ENCODE results near the gene GRB10. TPM values are rescaled to one million over a fixed set of nuclear protein-coding genes. Genes with fewer than 3 reads are reported as not detected.

GRB10 gene
- total RNA-seq, 1 donor from 2014 or later: 33.9 TPM

GRCh38 chr7:50748472-50748871, 34.2 kb downstream of the GRB10 start:
- Histone ChIP-seq H2AFZ (replicated peaks) (no peak overlapping the region), H3K9ac (no peak overlapping the region), H3K36me3 (no peaks in the 10 kb centered on the region), H3K27me3 (no peaks in the 10 kb centered on the region), H3K79me2 (ENCODE audit: low read depth) (peaks cover 11% of the 10 kb centered on the region), H3K4me2 (no peak overlapping the region), H3K4me1 (peaks cover 5% of the 10 kb centered on the region), H3F3A (ENCODE audit: low read depth) (no peaks in the 10 kb centered on the region), H4K20me1 (ENCODE audit: low read depth) (peaks cover 2% of the 10 kb centered on the region), H3K4me3 (no peak overlapping the region), H3K27ac (no peak overlapping the region), H3K9me3 (ENCODE audit: low read depth) (no peaks in the 10 kb centered on the region)
- Mint-ChIP-seq H3K9me3 (peaks cover 28% of the 10 kb centered on the region), H3K4me3 (no peak overlapping the region), H3K27me3 (ENCODE audit: insufficient read depth, low read depth) (peaks cover 6% of the 10 kb centered on the region), H3K36me3 (peaks cover 76% of the 10 kb centered on the region), H3K27ac (no peak overlapping the region), H3K4me1 (peaks cover 3% of the 10 kb centered on the region)
- no peak for DNase-seq (ENCODE audit: low spot score)
- TF ChIP-seq EZH2 (IDR thresholded peaks at IDR 0.05): no peak
- no peak for TF ChIP-seq CTCF (IDR thresholded peaks at IDR 0.05)
- TF ChIP-seq EZH2phosphoT487 (IDR thresholded peaks at IDR 0.05): no peak

- Histone ChIP-seq H3K27me3 (no peaks in the 10 kb centered on the region), H3K9me3 (ENCODE audit: low read depth) (no peaks in the 10 kb centered on the region), H3K4me2 (no peak overlapping the region), H3K9ac (no peak overlapping the region), H3K36me3 (no peaks in the 10 kb centered on the region), H3K4me1 (peaks cover 8% of the 10 kb centered on the region), H2AFZ (replicated peaks) (no peak overlapping the region), H3K79me2 (ENCODE audit: low read depth) (peaks cover 23% of the 10 kb centered on the region), H4K20me1 (ENCODE audit: low read depth) (no peaks in the 10 kb centered on the region), H3F3A (ENCODE audit: low read depth) (no peaks in the 10 kb centered on the region), H3K4me3 (no peak overlapping the region), H3K27ac (no peak overlapping the region)
- no peak for DNase-seq (ENCODE audit: low spot score)
- Mint-ChIP-seq H3K36me3 (peaks cover 66% of the 10 kb centered on the region), H3K4me1 (peaks cover 2% of the 10 kb centered on the region), H3K27ac (no peak overlapping the region), H3K9me3 (peaks cover 24% of the 10 kb centered on the region), H3K27me3 (ENCODE audit: insufficient read depth, low read depth) (peaks cover 2% of the 10 kb centered on the region), H3K4me3 (no peak overlapping the region)
- TF ChIP-seq CTCF (IDR thresholded peaks at IDR 0.05) (no peak), EZH2 (IDR thresholded peaks at IDR 0.05) (no peak), EZH2phosphoT487 (IDR thresholded peaks at IDR 0.05) (no peak)
These were observed 36.9 kb downstream of the GRB10 start for GRCh38 chr7:50745835-50746234.

GRCh38 chr7:50745336-50745735, 37.4 kb downstream of the GRB10 start:
- no peak overlapping the region for H3K27ac ChIP-seq
- no peaks in the 10 kb centered on the region for H3K27me3 ChIP-seq
- no peak overlapping the region for H3K4me3 ChIP-seq
- H3K4me1 Mint-ChIP-seq: peaks cover 2% of the 10 kb centered on the region
- H3K4me2 ChIP-seq: no peak overlapping the region
- no peaks in the 10 kb centered on the region for H3F3A ChIP-seq (ENCODE audit: low read depth)
- H3K4me1 ChIP-seq: peaks cover 8% of the 10 kb centered on the region
- peaks cover 2% of the 10 kb centered on the region for H3K27me3 Mint-ChIP-seq (ENCODE audit: insufficient read depth, low read depth)
- peaks cover 61% of the 10 kb centered on the region for H3K36me3 Mint-ChIP-seq
- H3K9ac ChIP-seq: no peak overlapping the region
- TF ChIP-seq CTCF (IDR thresholded peaks at IDR 0.05) (no peak), EZH2phosphoT487 (IDR thresholded peaks at IDR 0.05) (no peak), EZH2 (IDR thresholded peaks at IDR 0.05) (no peak)
- no peaks in the 10 kb centered on the region for H4K20me1 ChIP-seq (ENCODE audit: low read depth)
- H2AFZ ChIP-seq (replicated peaks): no peak overlapping the region
- H3K9me3 ChIP-seq (ENCODE audit: low read depth): no peaks in the 10 kb centered on the region
- no peaks in the 10 kb centered on the region for H3K36me3 ChIP-seq
- H3K79me2 ChIP-seq (ENCODE audit: low read depth): peaks cover 27% of the 10 kb centered on the region
- H3K27ac Mint-ChIP-seq: no peak overlapping the region
- DNase-seq (ENCODE audit: low spot score): no peak
- peaks cover 21% of the 10 kb centered on the region for H3K9me3 Mint-ChIP-seq
- no peak overlapping the region for H3K4me3 Mint-ChIP-seq

Measured in neural progenitor cell (in vitro differentiated cells).